ENCODE data around the gene SASH1.

SASH1 gene

DNA sequence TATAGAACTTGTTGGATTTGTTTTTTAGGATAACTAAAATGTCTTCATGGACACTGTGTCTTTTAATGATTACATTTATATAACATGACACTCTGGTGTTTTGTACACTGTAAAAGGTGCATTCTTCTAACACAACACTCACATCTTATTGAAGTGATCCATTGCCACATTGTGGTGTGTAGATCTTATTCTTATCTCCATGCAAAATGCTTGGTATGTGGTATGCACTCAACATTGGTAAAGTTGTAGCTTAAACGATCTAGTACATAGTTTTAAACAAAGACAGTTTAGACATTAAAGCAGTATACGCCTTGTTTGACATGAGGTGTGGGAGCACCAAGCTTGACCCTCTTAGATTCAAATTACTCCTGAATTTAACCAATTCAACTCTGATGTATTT lies 84.7 kb downstream of the SASH1 start:
- in situ Hi-C loops (cut with HindIII; ENCODE audit: low sequenced_read_pairs) = no loop called here

DNA sequence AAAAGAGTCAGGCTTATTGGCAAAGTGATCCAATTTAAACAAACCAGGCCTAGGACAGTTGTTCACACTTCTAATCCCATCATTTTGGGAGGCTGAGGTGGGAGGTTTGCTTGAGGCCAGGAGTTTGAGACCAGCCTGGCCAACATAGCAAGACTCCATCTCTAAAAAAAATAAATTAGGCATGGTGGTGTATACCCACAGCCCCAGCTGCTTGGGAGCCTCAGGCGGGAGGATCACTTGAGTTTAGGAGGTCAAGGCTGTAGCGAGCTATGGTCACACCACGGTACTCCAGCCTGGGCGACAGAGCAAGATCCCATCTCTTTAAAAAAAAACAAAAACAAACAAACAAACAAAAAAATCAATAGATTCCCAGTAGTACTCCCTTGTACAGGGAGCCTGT lies 86.8 kb downstream of the SASH1 start:
- in situ Hi-C loops (cut with HindIII; ENCODE audit: low sequenced_read_pairs) = no loop called here

DNA sequence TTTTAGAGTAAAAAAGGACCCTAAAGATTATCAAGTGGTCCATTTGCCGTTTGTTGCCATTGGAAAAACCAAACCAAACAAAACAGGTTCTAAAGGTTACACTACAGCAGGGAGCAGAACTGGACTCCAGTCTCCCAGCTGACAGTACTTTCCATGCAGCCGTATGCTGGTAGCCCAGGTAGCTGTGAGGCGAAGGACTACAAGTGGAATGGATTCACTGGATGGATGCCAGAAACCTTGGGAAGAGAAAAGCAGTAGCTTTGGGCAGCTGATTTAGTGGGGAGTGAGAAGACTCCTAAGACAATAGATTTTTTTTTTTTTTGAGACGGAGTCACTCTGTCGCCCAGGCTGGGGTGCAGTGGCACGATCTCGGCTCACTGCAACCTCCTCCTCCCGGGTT lies 88.3 kb downstream of the SASH1 start:
- in situ Hi-C loops (cut with HindIII; ENCODE audit: low sequenced_read_pairs) = no loop called here

DNA sequence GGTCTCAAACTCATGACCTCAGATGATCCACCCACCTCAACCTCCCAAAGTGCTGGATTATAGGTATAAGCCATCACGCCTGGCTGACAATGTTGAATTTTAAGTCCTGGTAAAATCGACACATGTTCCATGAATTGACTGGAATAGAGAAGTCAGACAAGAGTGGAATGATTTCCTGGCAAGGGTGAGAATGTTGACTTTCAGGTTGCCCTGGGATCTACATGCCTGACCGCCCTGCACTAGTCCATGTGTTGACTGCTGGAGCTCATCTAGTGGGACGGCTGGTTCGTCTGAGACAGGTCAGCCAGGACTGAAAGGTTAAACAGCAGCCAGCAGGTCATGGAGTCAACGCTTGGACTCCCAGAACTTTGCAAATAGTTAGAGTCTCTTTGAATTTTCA lies 88.8 kb downstream of the SASH1 start:
- in situ Hi-C loops (cut with HindIII; ENCODE audit: low sequenced_read_pairs) = no loop called here

DNA sequence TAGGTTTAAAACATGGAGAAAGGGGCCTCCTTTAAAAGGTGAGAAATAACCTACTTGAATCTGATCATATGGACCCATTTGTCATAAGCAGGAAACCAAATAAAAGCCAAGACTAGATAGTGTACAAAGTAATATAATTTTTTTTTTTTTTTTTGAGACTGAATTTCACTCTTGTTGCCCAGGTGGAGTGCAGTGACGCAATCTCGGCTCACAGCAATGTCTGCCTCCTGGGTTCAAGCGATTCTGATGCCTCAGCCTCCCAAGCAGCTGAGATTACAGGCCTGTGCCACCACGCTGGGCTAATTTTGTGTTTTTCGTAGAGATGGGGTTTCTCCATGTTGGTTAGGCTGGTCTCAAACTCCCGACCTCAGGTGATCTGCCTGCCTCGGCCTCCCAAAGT lies 89.2 kb downstream of the SASH1 start:
- in situ Hi-C loops (cut with HindIII; ENCODE audit: low sequenced_read_pairs) = no loop called here

DNA sequence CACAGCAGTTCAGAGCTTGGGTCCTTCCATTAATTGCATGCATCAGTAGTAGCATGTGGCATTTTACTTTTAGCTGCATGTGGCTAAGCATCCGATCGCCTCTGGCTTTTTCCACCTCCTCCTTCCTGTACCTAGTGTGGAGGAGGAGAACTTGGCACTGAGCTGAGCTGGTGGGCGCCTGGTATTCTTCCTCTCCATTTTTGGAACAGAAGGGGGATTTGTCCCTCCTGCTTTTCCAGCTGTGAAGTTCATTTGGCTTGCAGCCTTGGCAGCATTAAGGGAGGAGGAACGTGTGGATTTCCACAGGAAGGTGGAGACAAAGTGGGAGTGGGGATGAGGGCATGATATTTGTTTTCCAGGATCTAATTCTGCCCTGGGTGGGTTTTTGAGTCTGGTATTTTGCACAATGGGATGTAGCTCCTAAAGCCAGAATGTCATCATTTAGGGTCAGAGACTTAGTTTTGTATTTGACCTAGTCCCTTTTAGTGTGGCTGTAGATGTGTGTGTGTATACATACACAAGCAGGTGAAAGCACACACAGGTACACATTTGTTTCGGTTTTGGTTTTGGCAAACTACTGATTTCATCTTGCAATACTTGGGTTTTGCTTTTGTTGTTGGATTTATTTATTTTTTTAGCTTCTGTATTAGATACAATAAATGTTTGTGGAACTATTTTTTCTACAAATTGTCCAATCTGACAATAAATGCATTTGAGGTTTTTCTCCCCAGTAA lies 90.0 kb downstream of the SASH1 start:
- in situ Hi-C loops (cut with HindIII; ENCODE audit: low sequenced_read_pairs) = no loop called here

DNA sequence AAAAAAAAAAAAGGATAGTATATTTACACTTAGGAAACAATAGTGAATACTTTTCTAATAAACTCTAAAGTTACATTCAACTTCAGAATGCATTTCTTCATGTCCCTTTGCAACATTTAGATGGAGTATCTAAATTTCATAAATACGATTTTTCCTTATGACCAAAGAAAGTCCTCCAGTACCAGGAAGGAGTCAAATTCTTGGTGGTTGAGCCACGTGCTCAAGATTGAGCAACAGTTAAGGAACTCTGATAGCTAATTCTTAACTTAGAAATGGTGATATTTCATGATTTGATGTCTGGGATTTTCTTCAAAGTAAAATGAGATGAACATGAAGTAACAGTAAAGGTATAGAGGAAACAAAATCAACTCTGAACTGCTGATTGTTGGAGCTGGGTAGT lies 92.7 kb downstream of the SASH1 start:
- in situ Hi-C loops (cut with HindIII; ENCODE audit: low sequenced_read_pairs) = no loop called here

DNA sequence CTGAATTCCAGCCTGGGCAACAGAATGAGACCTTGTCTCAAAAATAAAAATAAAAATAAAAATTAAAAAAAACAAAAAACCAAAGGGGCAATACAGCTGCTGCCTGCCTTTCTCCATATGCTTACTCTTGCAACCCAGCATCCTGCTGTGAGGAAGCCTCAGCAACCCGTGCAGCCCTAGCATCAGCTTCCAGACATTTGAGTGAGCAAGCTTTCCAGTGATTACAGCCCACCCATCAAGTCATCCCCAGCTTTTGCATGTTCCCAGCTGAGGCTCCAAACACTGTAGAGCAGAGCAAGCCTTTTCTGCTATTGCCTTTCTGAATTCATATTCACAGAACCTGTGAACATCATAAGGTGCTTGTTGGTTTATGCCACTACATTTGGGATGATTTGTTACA lies 93.8 kb downstream of the SASH1 start:
- in situ Hi-C loops (cut with HindIII; ENCODE audit: low sequenced_read_pairs) = no loop called here

DNA sequence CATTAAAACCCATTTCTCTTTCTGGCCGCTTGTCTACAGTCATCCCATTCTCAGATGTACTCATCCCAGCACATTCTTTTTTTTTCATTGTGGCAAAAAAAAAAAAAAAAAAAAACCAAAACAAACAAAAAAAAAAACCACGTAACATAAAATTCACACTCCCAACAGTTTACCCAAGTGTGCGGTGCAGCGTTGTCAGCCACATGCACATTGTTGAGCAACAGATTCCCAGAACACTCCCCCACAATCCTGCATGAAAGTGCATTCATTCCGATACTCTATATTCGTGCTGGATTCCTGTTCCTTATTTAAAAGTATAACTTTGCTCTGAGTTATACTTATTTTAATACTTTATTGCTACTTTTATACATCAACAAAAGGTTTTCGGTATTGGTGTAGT lies 96.0 kb downstream of the SASH1 start:
- in situ Hi-C loops (cut with HindIII; ENCODE audit: low sequenced_read_pairs) = no loop called here

DNA sequence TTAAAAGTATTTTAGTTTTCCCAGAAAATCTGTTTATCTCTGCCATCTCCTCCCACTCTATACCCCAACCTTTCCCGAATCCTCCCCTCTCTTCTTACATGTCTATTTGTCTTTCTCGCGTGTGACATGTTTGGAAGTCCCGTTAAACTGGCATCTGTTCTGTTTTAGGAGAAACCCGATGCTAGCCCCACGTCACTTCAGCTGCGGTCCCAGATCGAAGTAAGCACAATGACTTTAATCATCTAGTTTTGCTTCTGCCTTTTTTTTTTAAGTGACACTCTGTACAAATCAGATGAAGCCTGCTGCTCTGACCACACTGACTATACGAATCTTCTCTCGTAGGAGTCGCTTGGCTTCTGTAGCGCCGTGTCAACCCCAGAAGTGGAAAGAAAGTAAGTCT lies 97.4 kb downstream of the SASH1 start:
- in situ Hi-C loops (cut with HindIII; ENCODE audit: low sequenced_read_pairs) = no loop called here

DNA sequence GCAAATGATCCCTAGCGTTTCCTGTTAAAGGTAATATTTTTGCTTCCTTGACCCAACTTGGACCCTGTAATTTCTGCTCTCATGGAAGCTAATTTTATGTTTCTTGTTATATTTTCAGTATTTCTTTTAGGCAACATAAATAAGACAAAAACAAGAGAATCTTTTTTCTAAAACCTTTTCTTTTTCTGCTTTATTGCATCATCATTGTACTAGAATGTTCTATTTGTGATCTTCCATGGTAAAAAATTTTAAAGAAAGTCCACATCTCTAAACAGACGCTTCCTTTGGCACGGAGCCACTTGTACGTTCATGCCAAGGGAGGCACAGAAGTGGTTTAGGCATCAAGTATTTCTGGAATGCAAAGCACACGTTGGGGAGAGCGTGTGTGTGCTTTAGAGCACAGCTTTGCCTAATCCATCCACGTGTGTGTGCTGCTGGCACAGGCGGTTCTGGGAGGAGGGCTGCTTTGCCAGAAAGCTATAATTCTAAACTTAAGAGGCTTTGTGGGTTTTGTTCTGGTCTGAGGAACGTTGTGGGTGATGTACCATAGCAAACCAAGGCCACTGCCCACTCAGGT lies 98.3 kb downstream of the SASH1 start:
- in situ Hi-C loops (cut with HindIII; ENCODE audit: low sequenced_read_pairs) = no loop called here

DNA sequence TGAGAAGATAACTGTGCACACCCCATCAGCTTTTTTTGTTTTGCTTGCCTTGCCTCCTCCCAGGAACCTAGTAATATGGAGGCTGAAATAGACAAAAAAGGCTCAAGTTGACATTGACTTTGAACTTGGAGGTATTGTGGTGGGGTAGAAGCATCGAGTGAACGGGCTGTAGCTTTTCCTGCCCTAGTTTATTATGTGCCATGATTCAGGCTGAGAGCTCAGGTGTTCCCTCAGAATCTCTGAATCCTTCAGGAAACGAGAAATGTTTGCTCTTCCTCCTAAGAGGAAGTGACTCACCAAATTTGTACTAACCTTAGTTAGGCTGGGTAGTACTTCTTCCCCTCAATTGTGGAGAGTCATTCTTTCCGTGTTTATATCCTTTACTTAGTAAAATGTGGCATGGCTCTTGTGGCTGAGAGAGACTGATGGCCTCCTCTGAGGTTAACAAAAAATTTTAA lies 98.8 kb downstream of the SASH1 start:
- in situ Hi-C loops (cut with HindIII; ENCODE audit: low sequenced_read_pairs) = no loop called here

DNA sequence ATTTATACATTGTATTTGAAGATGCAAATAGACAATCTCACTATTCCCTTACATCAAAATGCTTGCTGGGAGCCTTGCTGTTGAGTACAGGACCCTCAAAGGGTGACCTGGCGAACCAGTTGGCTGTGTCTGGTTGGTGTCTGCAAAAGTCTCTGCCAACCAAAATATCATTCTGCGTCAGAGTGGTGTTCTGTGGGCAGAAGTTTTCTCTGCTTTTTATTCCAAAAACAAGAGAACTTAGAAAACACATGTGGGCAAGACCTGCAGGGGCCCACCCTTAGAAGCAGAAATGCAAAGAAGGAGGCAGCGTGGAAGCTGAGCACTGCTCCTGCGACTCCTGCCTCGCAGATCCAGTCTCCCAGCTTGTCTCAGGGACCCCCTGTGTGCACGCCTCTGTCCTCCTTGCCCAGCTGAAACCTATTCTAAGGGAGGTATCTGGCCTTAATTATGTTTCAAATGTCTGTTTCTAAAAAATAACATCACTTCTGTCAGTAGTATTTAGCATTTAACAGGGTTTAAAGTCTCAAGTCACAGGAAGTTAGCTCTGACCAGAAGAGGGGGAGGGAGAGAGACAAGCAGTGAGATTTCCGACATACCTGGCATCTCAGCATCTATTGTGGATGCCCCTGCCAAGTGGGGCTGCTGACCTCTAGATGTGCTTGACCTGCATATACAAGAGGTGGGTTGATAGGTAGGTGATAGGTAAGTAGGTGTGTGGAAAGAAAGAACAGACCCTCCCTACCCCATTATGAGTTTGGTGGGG lies 101.3 kb downstream of the SASH1 start:
- in situ Hi-C loops (cut with HindIII; ENCODE audit: low sequenced_read_pairs) = no loop called here

DNA sequence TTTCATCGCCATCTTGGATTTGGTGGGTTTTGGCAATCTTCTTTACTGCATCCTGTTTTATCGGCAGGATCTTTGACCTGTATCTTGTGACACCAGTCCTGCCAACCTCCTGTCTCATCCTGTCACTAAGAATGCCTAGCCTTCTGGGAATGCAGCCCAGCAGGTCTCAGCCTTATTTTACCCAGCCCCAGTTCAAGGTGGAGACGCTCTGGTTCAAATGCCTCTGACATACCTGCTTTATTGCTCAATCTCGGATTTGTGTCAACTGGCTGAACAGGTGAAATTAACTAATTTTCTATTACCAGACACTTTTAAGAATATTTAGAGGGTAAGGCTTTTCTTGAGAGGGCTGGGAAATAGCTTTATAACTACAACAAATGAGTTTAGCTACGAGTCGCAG lies 102.5 kb downstream of the SASH1 start:
- in situ Hi-C loops (cut with HindIII; ENCODE audit: low sequenced_read_pairs) = no loop called here

DNA sequence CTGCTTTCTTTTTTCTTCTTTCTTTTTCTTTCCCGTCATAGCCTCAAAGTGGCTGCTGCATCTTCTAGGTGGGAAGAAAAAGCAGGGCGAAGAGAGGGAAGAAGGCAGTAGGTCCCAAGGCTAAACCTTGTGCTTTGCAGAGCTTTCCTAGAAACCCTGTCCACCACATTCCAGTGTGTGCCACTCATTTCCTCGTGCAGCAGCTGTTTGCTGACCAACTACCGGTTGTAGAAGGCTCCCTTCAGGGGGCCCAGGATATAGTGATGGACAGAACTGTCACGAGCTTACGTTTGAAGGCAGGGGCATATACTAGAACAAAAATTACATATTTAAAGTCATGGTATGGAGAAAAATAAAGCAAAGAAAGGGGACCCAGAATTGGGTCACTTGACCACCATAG lies 103.0 kb downstream of the SASH1 start:
- in situ Hi-C loops (cut with HindIII; ENCODE audit: low sequenced_read_pairs) = no loop called here

DNA sequence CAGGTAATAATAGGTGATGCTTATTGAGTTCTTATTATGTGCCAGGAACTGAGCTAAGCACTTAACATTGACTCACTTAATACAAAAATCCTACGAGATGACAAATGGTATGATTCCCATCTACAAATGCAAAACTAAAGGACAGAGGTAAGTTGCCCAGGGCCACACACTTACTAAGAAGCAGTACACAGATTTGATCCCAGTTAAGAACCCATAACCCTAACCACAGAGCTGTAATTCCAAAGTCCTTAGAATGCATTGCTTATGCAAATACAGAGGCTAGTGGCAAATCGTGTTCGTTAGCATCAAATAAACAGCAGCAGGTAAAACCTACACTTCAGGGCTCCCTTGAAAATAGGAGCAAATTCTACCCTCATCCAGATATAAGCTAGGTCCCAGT lies 104.0 kb downstream of the SASH1 start:
- in situ Hi-C loops (cut with HindIII; ENCODE audit: low sequenced_read_pairs) = no loop called here

DNA sequence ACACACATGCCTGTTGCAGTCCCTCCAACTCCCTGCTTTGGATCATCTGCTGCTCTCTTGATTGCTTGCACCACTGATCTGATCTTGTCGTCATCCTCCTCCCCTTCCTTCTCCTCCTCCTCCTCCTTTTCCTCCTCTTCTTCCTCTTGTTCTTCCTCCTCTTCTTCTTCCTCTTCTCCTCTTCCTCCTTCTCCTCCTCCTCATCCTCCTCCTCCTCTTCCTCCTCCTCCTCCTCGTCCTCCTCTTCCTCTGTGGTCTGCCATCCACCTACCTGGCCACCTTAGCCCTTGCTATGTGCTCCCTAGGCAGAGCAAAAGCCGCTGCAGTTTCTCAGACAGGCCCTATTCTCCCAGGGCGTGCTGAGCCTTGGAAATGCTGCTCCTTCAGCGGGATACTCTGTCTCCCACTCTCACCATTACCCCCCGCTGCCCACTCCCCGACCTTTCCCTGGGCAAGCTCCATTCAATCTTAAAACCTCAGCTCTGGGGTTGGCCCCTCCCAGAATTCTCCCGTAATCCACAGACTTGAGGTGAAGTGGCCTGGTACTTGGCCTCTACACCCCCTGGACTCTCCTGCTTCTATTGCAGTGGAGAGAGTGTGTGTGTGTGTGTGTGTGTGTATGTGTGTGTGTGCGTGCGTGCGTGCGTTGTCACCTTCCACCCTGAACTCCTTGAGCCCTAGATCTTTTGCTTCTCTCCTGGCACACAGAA lies 105.0 kb downstream of the SASH1 start:
- in situ Hi-C loops (cut with HindIII; ENCODE audit: low sequenced_read_pairs) = no loop called here

DNA sequence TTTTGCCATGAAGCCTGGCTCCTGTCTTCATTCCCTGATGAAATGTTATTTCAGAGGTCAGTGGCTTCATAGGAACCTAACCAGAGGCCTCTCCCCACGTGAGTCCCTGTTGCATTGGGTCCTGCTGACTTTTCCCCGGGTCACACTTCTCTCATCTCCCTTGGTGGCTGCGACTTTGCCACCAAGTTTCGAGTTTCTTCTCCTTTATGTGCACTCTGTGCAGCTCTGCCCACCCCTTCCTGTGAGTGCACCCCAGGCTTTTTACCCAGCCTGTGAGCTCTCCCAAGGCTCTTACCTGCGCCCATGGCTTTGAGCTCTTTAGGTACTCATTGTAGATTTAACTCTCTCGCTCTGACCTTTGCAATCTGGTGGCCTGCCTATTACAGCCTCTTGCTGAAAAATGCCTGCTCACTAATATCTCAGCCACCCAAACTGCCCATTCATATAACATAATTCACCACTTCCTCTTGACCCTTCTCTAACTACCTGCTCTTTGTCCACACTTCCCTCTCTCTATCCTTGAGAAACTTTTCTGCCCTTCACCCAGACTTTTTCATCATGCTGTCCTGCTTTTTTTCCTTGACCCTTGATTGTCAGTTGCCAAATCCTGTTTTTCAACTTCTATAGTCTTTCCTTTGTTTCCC lies 105.9 kb downstream of the SASH1 start:
- in situ Hi-C loops (cut with HindIII; ENCODE audit: low sequenced_read_pairs) = no loop called here

DNA sequence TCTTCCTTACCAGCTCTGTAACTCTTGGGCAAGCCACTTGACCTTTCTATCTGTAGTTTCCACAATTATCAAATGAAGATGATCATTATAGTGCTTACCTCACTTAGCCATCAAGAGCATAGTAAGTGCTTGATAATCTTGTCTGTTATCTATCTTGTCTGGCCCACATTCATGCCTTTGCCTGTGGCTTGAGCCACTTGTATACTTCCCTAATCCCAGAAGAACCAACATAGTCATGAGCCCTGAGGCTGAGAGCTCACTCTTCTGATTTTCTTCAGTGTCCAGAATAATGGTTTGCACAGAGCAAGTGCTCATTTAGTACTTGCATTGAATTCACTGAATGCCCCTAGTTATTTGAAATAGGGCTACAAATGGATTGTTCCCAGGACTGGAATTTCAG lies 108.2 kb downstream of the SASH1 start:
- in situ Hi-C loops (cut with HindIII; ENCODE audit: low sequenced_read_pairs) = no loop called here

DNA sequence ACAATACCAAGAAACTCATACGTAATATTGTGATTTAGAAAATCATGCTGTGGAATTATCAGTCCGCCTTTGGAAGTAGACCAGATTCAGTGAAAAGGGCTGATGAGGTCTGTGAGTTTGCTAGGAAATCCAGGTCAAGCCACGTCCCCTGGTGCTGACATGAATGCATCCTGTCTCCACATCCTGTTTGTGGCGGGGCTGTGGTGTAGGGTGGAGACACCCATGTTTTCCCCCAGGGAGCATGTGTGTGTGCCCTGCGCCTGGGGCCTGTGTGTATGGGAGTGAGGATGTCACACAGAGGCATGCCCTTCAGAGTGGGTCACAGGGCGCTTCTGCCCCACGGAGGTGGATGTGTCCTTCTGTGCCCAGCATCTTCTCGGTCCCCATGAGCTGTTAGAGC lies 109.1 kb downstream of the SASH1 start:
- in situ Hi-C loops (cut with HindIII; ENCODE audit: low sequenced_read_pairs) = no loop called here

DNA sequence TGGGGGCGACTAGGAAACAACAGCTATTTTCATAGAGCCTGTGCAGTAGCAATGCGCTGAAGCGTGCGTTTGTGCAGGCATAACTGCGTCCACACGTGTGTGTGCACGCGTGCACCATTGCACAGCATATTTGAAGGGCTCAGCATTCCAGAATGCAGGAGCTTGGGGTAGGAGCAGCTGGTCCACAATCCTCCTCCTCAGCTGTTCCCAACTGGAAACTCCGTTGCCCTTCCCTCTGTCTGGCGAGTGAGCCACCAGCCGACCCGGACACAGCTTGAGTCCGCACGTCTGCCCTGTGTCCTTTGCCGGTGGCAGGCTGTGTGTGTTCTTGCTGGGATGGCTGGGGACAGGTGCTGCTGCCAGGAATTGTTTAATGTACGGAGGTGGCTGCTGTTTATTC lies 110.2 kb downstream of the SASH1 start:
- in situ Hi-C loops (cut with HindIII; ENCODE audit: low sequenced_read_pairs) = no loop called here
